GM18502 (cell line): ENCODE measurements around the gene BORCS8.
"Not testable (repeated sequence)": the region's sequence is repeated elsewhere in the genome, so short reads cannot be mapped to it uniquely, and the experiment has no call there.

Source experiments
- ATAC-seq: cut with Tn5 transposase; IDR thresholded peaks from one replicate; pipeline ENCODE4 v1.9.1; 2021; ENCODE audit warnings: mild to moderate bottlenecking; ENCODE audit not compliant: unreplicated experiment, poor library complexity

BORCS8 gene

DNA sequence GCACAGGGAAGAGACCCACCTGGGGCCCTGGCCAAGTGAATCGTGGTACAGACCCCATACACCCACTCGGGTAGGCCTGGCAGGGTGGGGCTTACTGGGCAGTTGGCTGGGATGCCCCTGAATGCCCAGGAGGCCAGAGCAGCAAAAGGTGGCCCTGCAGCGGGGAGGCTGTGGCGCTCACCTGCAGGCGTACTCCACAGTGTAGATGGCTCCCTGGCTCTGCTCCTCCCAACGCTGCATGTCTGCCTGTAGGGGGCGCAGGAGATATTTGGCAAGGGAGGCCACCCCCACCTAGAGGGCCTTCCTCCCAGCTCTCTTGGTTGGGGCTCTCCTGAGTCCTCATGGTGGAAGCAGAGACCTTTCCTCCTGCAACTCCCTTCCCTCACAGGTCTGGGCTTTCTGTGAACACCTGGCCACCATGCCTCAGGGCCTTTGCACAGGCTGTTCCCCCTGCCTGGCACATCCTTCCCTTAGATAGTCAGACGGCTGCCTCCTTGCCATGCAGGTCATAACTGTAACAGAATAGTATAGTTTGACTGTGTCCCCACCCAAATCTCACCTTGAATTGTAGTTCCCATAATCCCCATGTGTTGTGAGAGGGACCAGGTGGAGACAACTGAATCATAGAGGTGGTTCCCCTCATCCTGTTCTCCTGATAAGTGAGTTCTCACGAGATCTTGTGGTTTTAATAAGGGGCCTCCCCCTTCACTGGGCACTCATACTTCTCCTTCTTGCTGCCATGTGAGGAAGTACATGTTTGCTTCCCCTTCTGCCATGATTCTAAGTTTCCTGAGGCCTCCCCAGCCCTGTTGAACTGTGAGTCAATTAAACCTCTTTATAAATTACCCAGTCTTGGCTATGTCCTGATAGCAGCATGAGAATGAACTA is 5.9 kb downstream of the BORCS8 start:
- ATAC-seq = no peak

DNA sequence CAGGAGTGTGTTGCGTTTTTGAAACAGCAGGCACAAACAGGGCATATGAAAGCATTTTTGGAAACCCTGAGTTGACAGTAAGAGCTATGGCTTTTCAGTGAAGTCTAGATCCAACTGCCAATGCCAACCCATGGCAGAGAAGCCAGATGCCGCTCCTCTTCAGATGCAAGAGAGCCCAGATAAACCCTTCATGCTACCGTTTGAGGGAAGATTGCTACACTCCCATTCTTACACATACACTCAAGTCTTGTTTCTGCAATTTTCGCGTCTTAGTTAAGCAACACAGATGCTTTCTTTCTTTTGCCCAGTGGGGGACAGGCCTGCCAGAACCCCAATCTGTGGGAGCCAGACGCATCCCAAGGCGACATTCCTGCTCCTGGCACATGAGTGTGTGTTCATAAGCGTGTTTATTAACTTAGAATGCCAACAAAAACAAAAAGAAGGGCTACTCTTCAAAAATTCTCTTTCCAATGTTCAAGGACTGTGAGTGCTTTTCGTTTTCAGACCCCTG is 10.4 kb downstream of the BORCS8 start:
- ATAC-seq = no peak

DNA sequence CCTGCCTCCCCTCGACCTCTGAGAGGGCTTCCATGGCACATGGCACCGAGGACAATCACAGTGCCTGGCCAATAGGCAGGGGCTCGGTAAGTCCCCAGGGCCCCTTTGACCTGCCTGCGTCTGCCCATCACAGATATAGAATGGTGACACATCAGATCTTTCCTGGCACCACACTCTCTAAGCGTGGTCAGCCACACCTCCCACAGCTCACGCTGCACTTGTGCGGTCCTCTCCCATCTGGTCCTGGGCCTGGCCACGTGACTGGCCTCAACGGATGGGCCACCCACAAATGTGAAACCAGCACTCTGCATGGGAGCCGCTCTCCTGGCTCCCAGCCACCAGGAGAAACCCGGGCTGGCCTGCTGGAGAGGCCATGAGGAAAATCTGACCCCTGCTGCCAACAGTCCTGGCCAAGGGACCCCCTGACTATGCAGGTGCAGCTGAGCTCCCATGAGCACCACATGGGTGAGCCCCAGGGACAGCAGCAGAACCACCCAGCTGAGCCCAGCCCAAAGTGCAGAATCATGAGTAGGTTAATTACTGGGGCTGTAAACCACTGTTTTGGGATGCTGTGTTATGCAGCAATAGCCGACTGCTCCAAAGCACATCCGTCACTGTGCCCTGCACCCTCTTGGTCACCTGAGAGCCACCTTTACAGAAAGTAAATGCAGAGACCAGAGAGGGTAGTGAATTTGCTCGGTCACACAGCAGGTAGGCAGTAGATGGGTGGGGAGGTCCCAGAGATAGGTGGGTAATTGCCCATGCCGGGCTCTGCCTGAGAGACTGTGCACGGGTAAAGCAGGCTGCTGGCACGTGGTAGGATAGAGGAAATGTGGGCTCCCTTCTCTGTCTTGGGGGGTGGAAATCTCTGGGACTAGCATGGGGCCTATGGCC is 12.2 kb downstream of the BORCS8 start:
- no peak for ATAC-seq

DNA sequence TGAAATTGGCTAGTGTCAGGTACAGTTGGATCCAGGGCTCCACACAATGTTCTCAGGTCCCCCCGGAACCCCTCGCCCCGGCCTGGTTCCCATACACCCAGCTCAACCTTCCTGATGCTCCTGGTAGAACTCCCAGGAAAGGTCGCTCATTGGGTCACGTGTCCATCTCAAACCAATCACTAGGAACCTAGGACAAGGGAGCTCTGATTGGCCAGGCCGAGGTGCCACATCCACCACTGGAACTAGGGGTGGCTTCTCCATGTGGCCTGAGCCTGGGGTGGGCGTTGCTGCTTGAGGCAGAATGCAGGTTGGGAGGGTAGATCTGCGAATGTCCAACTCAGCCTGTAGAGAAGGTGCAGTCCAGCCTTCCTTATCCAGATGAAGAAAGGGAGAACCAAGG is 15.0 kb downstream of the BORCS8 start:
- ATAC-seq = no peak

DNA sequence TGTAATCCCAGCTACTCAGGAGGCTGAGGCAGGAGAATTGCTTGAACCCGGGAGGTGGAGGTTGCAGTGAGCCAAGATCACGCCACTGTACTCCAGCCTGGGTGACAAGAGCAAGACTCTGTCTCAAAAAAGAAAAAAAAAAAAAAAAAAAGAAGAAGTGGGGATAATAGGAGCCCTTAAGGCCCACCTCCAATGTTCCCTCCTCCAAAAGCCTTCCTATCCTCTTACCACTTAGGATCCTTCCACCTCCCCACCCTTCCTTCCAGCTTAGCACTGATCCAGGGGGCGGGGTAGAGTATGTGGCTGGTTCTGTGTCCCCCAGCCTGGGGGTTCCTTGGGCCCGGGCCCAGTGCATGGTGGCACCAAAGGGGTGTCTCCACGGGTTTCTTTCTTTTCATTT is 18.7 kb downstream of the BORCS8 start:
- not testable (repeated sequence) for ATAC-seq

DNA sequence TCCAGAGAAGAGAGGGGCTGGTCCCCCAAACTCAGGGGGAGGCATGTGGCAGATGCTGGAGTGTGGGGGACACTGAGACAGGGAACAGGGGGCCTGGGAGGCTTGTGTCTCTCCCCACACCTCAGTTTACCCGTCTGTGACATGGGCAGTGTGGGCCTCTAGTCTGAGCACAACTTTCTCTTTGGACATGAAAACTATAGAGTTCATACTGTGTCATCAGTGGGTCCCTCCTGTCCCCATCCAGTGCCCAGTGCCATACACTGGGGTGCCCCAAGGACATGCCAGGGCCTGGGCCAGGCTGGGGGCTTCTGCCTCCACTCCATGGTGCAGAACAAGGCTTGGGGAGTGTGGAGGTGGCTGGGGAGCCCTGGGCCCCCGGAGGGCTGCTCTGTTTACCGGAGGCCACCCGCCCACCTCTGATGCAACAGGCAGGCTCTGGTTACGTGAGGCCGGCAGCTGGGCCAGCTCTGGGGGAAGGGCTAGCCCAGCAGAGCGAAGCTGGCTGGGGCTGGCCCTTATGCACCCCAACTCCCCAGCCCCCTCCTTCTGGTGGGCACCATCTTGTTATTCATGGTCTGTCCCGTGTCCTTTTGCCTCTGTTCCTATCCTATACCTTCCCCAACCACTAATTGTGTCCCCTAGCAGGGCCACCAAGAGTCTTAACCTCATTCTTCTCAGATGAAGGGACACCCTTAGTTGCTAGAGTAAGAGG is 20.0 kb downstream of the BORCS8 start:
- no peak for ATAC-seq

DNA sequence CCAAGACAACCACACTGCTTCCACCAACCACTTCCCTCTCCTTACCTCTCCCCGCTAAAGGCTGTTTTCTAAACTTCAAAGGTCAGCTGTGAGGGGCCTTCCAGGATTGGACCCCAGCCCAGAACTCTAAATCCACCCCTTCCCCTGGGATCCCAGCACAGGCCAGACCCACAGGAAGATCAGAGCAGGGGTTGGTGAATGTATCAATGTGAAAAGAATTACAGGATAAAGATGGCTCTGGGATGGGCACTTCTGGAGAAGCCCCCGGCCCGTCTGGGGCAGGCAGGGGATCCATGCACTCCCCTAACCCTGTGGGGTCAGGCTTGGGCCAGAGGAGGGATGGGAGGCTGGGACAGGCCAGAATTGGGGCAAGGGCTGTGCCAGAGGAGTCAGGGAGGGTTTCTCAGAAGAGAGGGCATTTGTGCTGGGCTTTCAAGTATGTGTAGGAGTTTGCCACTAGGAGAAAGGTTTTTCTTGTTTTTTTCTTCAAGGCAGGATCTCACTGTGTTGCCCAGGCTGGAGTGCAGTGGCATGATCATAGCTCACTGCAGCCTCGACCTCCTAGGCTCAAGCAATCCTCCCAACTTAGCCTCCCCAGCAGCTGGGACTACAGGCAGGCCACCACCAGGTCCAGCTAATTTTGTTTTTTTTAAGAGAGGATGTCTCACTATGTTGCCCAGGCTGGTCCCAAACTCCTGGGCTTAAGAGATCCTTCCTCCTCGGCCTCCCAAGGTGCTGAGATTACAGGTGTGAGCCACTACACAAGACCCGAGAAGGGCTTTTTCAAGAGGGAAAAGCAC is 20.9 kb downstream of the BORCS8 start:
- no peak for ATAC-seq

DNA sequence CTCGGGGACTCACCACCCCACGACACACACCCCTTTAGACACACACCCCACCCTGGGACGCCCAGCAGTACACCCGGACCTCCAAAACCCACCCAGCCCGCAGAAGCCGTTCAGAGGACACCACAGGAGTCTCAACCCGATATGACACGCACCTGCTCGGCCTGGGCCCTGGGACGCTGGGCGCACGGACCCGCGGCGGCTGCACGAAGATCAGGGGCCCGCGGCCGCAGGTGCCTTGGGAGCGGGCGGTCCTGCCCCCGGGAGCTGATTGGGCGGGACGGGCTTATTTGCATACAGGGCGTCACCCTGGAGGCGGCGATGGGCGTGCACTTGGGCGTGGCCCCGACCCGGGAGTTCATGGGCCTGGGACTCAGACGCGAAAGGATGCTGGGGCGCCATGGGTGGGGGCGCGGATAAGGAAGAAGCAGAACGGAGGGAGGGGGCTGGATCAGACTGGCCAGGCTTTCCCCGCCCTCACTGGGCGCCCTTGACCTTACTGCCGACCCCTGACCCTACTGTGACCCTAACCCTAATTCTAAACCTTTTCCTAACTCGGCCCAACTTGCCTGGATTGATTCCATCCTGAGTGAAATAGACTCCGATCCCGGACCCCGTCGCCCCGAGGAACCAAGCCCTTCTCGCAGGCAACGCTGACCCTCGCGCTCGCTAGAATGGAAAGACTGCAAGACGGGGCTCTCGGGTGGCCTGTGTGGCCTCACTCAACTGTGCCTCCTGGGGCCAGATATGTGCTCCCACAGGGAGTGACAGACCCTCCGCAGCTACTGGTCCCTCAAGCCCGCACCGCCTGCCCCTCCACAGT is 21.7 kb downstream of the BORCS8 start, which contains the start of gene MEF2B:
Gene MEF2B (minus strand): TSS at position 211 of the 820 bp plus-strand sequence. CDS start 19,528 bp downstream, outside the sequence.
- peak; percentile 92 for ATAC-seq

DNA sequence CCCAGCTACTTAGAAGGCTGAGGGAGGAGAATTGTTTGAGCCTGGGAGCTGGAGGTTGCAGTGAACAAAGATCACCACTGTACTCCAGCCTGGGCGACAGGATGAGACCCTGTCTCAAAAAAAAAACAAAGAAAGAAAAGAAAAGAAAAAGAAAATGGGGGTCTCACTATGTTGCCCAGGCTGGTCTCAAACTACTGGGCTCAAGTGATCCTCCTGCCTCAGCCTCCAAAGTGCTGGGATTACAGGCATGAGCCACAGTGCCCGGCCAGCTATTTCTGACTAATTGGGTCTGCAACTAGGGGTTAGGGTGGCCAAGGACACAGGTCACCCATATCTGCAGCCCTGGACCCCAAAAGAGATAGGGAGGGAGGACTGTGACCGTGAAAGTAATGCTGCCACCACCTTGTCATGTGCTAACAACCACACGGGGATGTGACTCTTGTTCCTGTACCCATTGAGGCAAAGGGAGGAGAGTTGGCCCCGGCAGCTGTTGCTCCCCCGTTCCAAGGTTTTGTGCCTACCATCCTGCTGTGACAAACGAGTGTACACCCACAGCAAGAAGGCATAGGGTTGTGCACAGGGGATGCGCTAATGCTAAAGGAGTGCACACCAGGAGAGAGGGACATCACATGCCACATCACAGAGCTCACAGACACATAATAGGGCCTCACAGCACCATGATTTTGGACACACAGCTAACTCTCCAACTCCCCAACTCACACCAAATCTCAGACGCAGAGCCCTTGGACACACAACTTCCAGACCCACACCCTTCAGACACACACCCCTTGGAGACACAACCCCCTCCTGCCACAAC is 22.5 kb downstream of the BORCS8 start:
- no peak for ATAC-seq

DNA sequence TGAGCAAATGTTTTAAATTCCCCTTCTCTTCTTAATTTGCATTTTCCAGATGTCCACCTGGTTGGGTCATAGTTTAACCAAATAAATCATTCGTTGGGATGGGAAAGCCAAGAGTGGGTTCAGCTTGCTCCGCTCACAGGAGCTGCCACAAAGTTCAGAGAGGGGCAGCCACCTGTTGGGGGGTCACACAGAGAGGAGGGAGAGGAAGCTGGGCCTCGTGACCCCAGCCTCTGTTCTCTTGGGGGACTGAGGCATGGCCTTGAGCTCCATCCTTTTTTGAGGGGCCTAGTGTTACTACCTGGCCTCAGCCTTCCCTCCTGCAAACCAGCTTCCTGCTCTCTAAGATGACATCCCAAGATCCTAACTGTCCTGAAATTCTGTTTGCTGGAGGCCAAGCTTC is 24.3 kb downstream of the BORCS8 start:
- ATAC-seq = no peak

DNA sequence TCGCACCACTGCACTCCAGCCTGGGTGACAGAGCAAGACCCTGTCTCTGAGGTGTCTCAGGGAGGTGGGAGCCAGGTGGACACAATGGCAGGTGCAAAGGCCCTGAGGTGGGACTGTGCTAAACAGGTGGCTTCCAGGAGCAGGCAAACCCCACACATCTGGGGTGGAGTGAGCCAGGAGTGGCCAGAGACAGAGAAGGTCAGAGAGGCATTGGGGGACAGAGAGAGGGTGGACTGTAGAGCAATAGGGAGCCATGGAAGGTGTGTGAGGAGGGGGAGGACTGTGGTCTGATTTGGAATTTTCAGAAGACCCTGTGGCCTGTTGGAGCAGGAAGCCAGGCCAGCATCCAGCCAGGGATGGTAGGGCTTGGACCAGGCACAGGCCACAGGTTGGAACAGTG is 26.6 kb downstream of the BORCS8 start:
- no peak for ATAC-seq

DNA sequence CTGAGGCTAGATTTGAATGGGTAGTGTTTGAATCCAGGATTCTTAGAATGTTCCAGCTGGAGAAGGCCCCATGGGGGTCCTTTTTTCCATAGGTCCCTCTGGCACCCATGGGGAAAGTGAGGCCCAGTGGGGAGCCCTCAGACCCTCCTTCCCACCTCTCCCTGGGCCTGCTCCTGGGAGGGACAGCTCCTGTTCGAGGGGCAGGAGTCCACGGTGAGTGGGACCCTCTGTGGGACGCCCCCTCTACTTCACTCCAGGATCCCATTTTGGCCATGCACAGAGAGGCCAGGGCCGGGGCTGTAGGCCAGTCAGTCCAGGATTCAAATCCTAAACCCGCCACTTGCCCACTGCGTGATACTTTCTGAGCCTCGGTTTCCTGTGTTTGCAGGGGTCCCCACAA is 29.5 kb downstream of the BORCS8 start:
- ATAC-seq = no peak

DNA sequence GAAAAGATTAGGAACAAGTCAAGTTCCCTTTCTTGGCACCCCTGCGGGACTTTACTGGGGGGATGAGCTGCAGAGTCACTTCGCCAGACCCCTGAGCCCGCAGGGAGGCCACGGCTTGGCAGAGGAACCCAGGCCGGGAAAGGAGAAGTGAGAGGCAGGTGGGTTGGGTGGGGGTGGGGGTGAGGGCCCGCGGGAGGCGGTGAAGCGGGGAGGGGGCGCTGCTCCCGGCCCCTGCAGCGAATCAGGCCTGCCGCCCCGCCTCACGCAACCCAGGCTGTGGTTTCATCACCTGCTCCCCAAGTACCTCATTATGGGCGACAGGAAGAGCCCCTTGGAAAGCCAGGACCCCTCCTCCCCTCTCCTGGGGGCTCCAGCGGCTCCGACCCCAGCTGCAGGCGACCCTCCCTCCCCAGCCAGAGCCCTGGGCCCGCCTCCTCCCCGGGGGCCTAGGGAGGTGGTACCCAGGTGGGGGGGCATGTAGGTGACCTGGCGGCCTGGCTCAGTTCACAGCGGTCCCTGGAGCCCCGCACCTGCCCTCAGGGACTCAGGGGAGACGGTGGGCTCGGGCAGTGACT is 31.4 kb downstream of the BORCS8 start:
- ATAC-seq = no peak

DNA sequence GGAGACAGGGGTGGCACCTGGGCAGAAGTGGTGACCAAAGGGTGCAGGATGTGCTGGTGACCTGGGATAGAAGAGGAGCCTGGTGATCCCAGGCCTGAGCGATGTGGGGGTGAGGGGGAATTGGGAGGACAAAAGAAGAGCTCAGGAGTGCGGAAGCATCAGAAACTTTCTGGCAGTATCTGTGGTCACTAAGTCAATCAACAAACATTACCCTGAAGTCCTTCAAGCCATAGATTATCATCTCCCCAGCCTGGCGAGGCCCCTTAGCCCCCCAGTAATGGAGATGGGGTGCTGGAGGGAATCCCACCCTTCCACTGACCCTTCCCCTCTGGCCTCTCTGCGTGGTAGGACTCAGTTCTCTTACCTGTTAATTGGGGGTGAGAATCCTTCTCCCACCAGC is 32.4 kb downstream of the BORCS8 start:
- no peak for ATAC-seq

DNA sequence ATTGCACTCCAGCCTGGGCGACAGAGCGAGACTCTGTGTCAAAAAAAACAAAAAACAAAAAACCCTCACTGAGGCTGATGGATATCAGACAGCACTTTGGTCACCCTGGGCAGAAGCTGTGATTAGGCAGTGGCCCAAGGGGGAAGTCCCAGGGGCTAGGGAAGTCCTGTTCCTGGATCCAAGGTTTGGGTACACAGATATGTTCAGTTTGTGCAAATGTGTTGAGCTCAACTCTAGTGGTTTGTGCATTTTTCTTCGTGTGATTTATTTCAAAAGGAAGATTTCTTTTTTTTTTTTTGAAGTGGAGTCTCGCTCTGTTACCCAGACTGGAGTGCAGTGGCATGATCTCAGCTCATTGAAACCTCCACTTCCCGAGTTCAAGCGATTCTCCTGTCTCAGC is 34.1 kb downstream of the BORCS8 start:
- no peak for ATAC-seq

DNA sequence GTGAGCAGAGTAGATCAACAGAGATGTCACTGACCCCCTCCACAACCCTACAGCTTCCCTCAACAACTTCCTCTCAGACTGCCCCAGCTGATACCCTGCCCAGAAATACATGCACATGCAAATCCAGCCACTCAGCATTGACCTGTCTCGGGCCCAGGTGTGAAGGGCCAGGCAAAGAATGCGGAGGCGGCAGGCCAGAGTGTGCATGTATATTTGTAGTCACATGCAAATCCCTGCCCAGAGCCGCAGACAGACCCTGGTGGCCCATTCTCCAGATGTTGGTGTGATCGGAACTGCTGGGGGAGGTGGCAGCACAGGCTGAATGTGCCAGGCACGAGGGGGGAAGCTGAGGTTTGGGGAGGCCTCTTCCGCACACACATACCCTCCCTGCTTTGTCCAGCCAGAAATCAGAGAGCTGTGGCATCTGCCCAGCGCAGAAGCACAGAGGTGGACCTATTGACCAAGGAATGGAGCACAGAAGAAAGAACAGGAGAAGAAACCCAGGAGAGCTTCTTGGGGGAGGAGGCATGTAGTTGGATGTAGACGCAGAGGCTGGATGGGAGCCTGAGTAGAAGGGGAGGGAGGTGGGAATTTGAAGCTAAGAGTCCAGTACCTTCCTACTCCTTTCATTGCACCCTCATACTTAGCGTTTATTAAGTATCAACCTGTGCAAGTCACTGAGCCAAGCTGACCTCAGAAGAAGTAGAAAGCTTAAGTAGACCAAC is 36.3 kb downstream of the BORCS8 start:
- peak; percentile 76 for ATAC-seq
